GM23338 (cell line): ENCODE results near the gene FHDC1. TPM values are rescaled to one million over a fixed set of nuclear protein-coding genes. Genes with fewer than 3 reads are reported as not detected.

Experiments
- ATAC-seq: fragments of 200-7000 bp; cut with Tn5 transposase; 3 replicates; pipeline ENCODE4 v1.9.1; 2020
- DNase-seq: peaks from one replicate; pipeline ENCODE4 v3.0.0-alpha.2; 2015; ENCODE audit warnings: low spot score
- H2AFZ ChIP-seq: fragments of 200-600 bp; sonication (generic); 2 replicates; pipeline ENCODE4 v1.8.0; 2016; ENCODE audit warnings: antibody characterized with exemption, mild to moderate bottlenecking, moderate library complexity
- H3F3A ChIP-seq: fragments of 200-600 bp; sonication (generic); replicated peaks from 2 replicates; pipeline ENCODE4 v1.8.0; 2017; ENCODE audit warnings: antibody characterized with exemption, mixed run types, low read depth
- H3K27ac ChIP-seq: fragments of 200-600 bp; sonication (generic); 2 replicates; pipeline ENCODE4 v1.6.1; 2016; ENCODE audit warnings: low read depth
- H3K27me3 ChIP-seq: fragments of 200-600 bp; sonication (generic); 2 replicates; pipeline ENCODE4 v1.8.0; 2016; ENCODE audit warnings: mild to moderate bottlenecking, mixed run types, moderate library complexity; ENCODE audit not compliant: insufficient read depth
- H3K36me3 ChIP-seq: fragments of 200-600 bp; sonication (generic); 2 replicates; pipeline ENCODE4 v1.8.0; 2016; ENCODE audit warnings: mild to moderate bottlenecking; ENCODE audit not compliant: insufficient read depth
- H3K4me1 ChIP-seq: fragments of 200-600 bp; sonication (generic); 2 replicates; pipeline ENCODE4 v1.8.0; 2016; ENCODE audit warnings: mild to moderate bottlenecking, moderate library complexity; ENCODE audit not compliant: insufficient read depth
- H3K4me2 ChIP-seq: fragments of 200-600 bp; sonication (generic); 2 replicates; pipeline ENCODE4 v1.7.1; 2017; ENCODE audit warnings: mixed run types
- H3K4me3 ChIP-seq: fragments of 200-600 bp; sonication (generic); 2 replicates; pipeline ENCODE4 v1.6.1; 2016; ENCODE audit warnings: mixed run types
- H3K79me2 ChIP-seq: fragments of 200-600 bp; sonication (generic); replicated peaks from 2 replicates; pipeline ENCODE4 v1.8.0; 2017; ENCODE audit warnings: mild to moderate bottlenecking; ENCODE audit not compliant: insufficient read depth
- H3K9me2 ChIP-seq: fragments of 200-600 bp; sonication (generic); 2 replicates; pipeline ENCODE4 v1.8.0; 2017; ENCODE audit not compliant: insufficient read depth
- H4K20me1 ChIP-seq: fragments of 200-600 bp; sonication (generic); replicated peaks from 2 replicates; pipeline ENCODE4 v1.8.0; 2017; ENCODE audit warnings: mild to moderate bottlenecking; ENCODE audit not compliant: insufficient read depth
- H3K27ac Mint-ChIP-seq: 2 replicates; pipeline ENCODE4 v1.8.0; 2020; ENCODE audit warnings: inconsistent platforms, mild to moderate bottlenecking, moderate library complexity, mixed read lengths
- H3K27me3 Mint-ChIP-seq: 3 replicates; pipeline ENCODE4 v1.8.0; 2022; ENCODE audit warnings: low read depth, mild to moderate bottlenecking, moderate library complexity, mixed read lengths, inconsistent platforms; ENCODE audit not compliant: insufficient read depth, poor library complexity
- H3K36me3 Mint-ChIP-seq: 3 replicates; pipeline ENCODE4 v1.8.0; 2021; ENCODE audit warnings: low read depth, mild to moderate bottlenecking, inconsistent platforms, moderate library complexity, mixed read lengths
- H3K4me1 Mint-ChIP-seq: 3 replicates; pipeline ENCODE4 v1.8.0; 2020; ENCODE audit warnings: mild to moderate bottlenecking, inconsistent platforms, mixed read lengths
- H3K4me3 Mint-ChIP-seq: 3 replicates; pipeline ENCODE4 v1.8.0; 2021; ENCODE audit warnings: moderate library complexity, mild to moderate bottlenecking, inconsistent platforms, mixed read lengths
- H3K9me3 Mint-ChIP-seq: 3 replicates; pipeline ENCODE4 v1.8.0; 2020; ENCODE audit warnings: moderate library complexity, mild to moderate bottlenecking, inconsistent platforms, mixed read lengths
- CREB1 ChIP-seq: fragments of 250-450 bp; sonication (Bioruptor Pico); IDR thresholded peaks from 2 replicates; pipeline ENCODE4 v1.5.0; 2020; ENCODE audit warnings: low read depth, mild to moderate bottlenecking, moderate library complexity
- CTCF ChIP-seq, 2 experiments: fragments of 200-600 bp in 1 of 2; sonication (generic) in 1 of 2; conservative IDR thresholded peaks; 2 replicates each; pipeline versions ENCODE4 v1.5.1 to v1.6.1; 2016 to 2017; ENCODE audit warnings: antibody characterized with exemption in 2 of 2, low read depth in 2 of 2, mild to moderate bottlenecking in 2 of 2, moderate library complexity in 1 of 2
- ETS1 ChIP-seq: IDR thresholded peaks from 2 replicates; pipeline ENCODE4 v1.6.1; 2016; ENCODE audit warnings: antibody characterized with exemption
- EZH2 ChIP-seq: fragments of 200-600 bp; sonication (generic); IDR thresholded peaks from one replicate; pipeline ENCODE4 v1.8.0; 2017; ENCODE audit warnings: antibody characterized with exemption, mild to moderate bottlenecking, low read depth; ENCODE audit not compliant: unreplicated experiment
- EZH2phosphoT487 ChIP-seq: fragments of 200-600 bp; sonication (generic); IDR thresholded peaks from one replicate; pipeline ENCODE4 v1.8.1; 2018; ENCODE audit warnings: antibody characterized with exemption; ENCODE audit not compliant: unreplicated experiment
- JUNB ChIP-seq: IDR thresholded peaks from one replicate; pipeline ENCODE4 v1.6.1; 2016; ENCODE audit warnings: antibody characterized with exemption; ENCODE audit not compliant: unreplicated experiment
- NANOG ChIP-seq: IDR thresholded peaks from 2 replicates; pipeline ENCODE4 v1.6.1; 2016; ENCODE audit warnings: antibody characterized with exemption, borderline replicate concordance
- POLR2AphosphoS5 ChIP-seq: IDR thresholded peaks from 2 replicates; pipeline ENCODE4 v1.6.1; 2016; ENCODE audit warnings: antibody characterized with exemption, low read depth
- REST ChIP-seq: IDR thresholded peaks from one replicate; pipeline ENCODE4 v1.6.1; 2018; ENCODE audit warnings: antibody characterized with exemption; ENCODE audit not compliant: unreplicated experiment
- STAT1 ChIP-seq: IDR thresholded peaks from one replicate; pipeline ENCODE4 v1.6.1; 2016; ENCODE audit warnings: antibody characterized with exemption; ENCODE audit not compliant: unreplicated experiment
- ZNF114 ChIP-seq: fragments of 250-450 bp; sonication (Bioruptor Pico); IDR thresholded peaks from 2 replicates; pipeline ENCODE4 v1.5.0; 2020; ENCODE audit warnings: mild to moderate bottlenecking, moderate library complexity
- ZNF331 ChIP-seq: fragments of 250-450 bp; sonication (Bioruptor Pico); IDR thresholded peaks from 2 replicates; pipeline ENCODE4 v1.5.0; 2020; ENCODE audit warnings: low read depth, mild to moderate bottlenecking, moderate library complexity
- ZNF462 ChIP-seq: fragments of 250-450 bp; sonication (Bioruptor Pico); IDR thresholded peaks from 2 replicates; pipeline ENCODE4 v1.5.0; 2020; ENCODE audit warnings: mild to moderate bottlenecking, moderate library complexity
- polyA plus RNA-seq: library from polyadenylated mRNA; unstranded; fragments of >200 nt; fragmentation: Nextera tagmentation; extraction: Ambion mirVana; gene quantifications from 2 replicates; pipeline ENCODE4 v1.2.1, GENCODE V29; 2016
- total RNA-seq: library from RNA; depleted of rRNA; stranded (reverse); fragments of >200 nt; shearing (Covaris generic); gene quantifications from 2 replicates; pipeline ENCODE4 v1.2.3, GENCODE V29; 2014

Gene FHDC1
- total and polyA plus RNA-seq, 2 experiments from 2014 or later = 9.5 to 22.8 TPM

GRCh38 chr4:153018684-153019083 lies 82.6 kb downstream of the FHDC1 start:
- H3K27ac Mint-ChIP-seq = no peak overlapping the region
- Histone ChIP-seq H3K79me2 (no peaks in the 10 kb centered on the region), H3K27me3 (no peaks in the 10 kb centered on the region), H2AFZ (no peak overlapping the region), H3K4me2 (no peak overlapping the region), H4K20me1 (no peaks in the 10 kb centered on the region), H3K4me3 (no peak overlapping the region), H3K4me1 (0 out of 2 replicates have a peak, but pooled peaks cover 3% of the 10 kb centered on the region), H3K36me3 (no peaks in the 10 kb centered on the region), H3K27ac (no peak overlapping the region), H3K9me2 (no peaks in the 10 kb centered on the region; the same call in 1 of the 2 replicates), H3F3A (no peaks in the 10 kb centered on the region)
- no peak overlapping the region for H3K4me3 Mint-ChIP-seq
- TF ChIP-seq ETS1 (no peak), STAT1 (no peak), EZH2phosphoT487 (no peak), POLR2AphosphoS5 (no peak), ZNF462 (CRISPR knock-in tag) (no peak), ZNF331 (CRISPR knock-in tag) (no peak), CTCF (conservative IDR thresholded peaks at IDR 0.05; ENCODE audit: low read depth in 2 of 2) (no peak), CREB1 (no peak), NANOG (no peak), ZNF114 (CRISPR knock-in tag) (no peak), EZH2 (no peak), REST (no peak), JUNB (no peak)
- no peak for ATAC-seq
- peaks cover 20% of the 10 kb centered on the region for H3K4me1 Mint-ChIP-seq
- H3K36me3 Mint-ChIP-seq = no peaks in the 10 kb centered on the region
- no peaks in the 10 kb centered on the region for H3K27me3 Mint-ChIP-seq
- DNase-seq = no peak
- H3K9me3 Mint-ChIP-seq = no peaks in the 10 kb centered on the region
